Karpas-422 (cell line): ENCODE results near the gene BBX. TPM values are rescaled to one million over a fixed set of nuclear protein-coding genes. Genes with fewer than 3 reads are reported as not detected.

Experiments
- DNase-seq: peaks from one replicate; pipeline ENCODE4 v3.0.0-alpha.2; 2015
- H2AFZ ChIP-seq: fragments of 200-600 bp; sonication (generic); 2 replicates; pipeline ENCODE4 v1.6.1; 2014; ENCODE audit warnings: antibody characterized with exemption, low read length, mixed read lengths
- H3K27ac ChIP-seq: fragments of 200-600 bp; sonication (generic); 2 replicates; pipeline ENCODE4 v1.5.1; 2014; ENCODE audit warnings: mild to moderate bottlenecking, low read length, moderate library complexity
- H3K27me3 ChIP-seq: fragments of 200-600 bp; sonication (generic); 2 replicates; pipeline ENCODE4 v1.6.1; 2014; ENCODE audit warnings: low read length, mixed read lengths
- H3K36me3 ChIP-seq: fragments of 200-600 bp; sonication (generic); 2 replicates; pipeline ENCODE4 v1.6.1; 2014; ENCODE audit warnings: low read length, mixed read lengths; ENCODE audit not compliant: insufficient read depth
- H3K4me1 ChIP-seq: fragments of 200-600 bp; sonication (generic); 2 replicates; pipeline ENCODE4 v1.6.1; 2014; ENCODE audit warnings: mild to moderate bottlenecking, low read length, mixed read lengths
- H3K4me2 ChIP-seq: fragments of 200-600 bp; sonication (generic); 2 replicates; pipeline ENCODE4 v1.6.1; 2014; ENCODE audit warnings: low read length, low read depth, mild to moderate bottlenecking; ENCODE audit not compliant: poor library complexity, severe bottlenecking
- H3K4me3 ChIP-seq: fragments of 200-600 bp; sonication (generic); 2 replicates; pipeline ENCODE4 v1.5.1; 2014; ENCODE audit warnings: mild to moderate bottlenecking, antibody characterized with exemption, low read length, mixed read lengths
- H3K79me2 ChIP-seq: fragments of 200-600 bp; sonication (generic); 2 replicates; pipeline ENCODE4 v1.6.1; 2014; ENCODE audit warnings: mild to moderate bottlenecking, low read length, mixed read lengths
- H3K9ac ChIP-seq: fragments of 200-600 bp; sonication (generic); 2 replicates; pipeline ENCODE4 v1.6.0; 2014; ENCODE audit warnings: low read length
- H3K9me2 ChIP-seq: fragments of 200-600 bp; sonication (generic), shearing (Covaris generic); replicated peaks from 2 replicates; pipeline ENCODE4 v1.6.0; 2014; ENCODE audit warnings: mild to moderate bottlenecking, low read length, moderate library complexity; ENCODE audit not compliant: insufficient read depth
- H3K9me3 ChIP-seq: fragments of 300-700, 200-600 bp; sonication (generic); 2 replicates; pipeline ENCODE4 v1.6.1; 2014; ENCODE audit warnings: low read length, mixed read lengths
- H4K20me1 ChIP-seq: fragments of 200-600 bp; sonication (generic); 2 replicates; pipeline ENCODE4 v1.6.1; 2014; ENCODE audit warnings: mild to moderate bottlenecking, antibody characterized with exemption, low read length, low read depth; ENCODE audit not compliant: insufficient read depth
- total RNA-seq: library from RNA; depleted of rRNA; stranded (reverse); fragments of >200 nt; shearing (Covaris generic); gene quantifications from 2 replicates; pipeline ENCODE4 v1.2.3, GENCODE V29; 2014; ENCODE audit warnings: low replicate concordance

The BBX gene
- total RNA-seq, 1 experiment from 2014 or later = 109 TPM

GRCh38 chr3:107508331-107508730 is 14.4 kb upstream of the BBX start:
- Histone ChIP-seq H3K27me3 (no peaks in the 10 kb centered on the region), H3K4me3 (no peak overlapping the region), H3K9ac (no peak overlapping the region), H3K36me3 (no peaks in the 10 kb centered on the region), H2AFZ (no peak overlapping the region), H3K4me2 (no peak overlapping the region), H3K27ac (no peak overlapping the region), H3K4me1 (no peaks in the 10 kb centered on the region), H4K20me1 (no peaks in the 10 kb centered on the region), H3K9me2 (no peaks in the 10 kb centered on the region), H3K9me3 (no peaks in the 10 kb centered on the region), H3K79me2 (no peaks in the 10 kb centered on the region)
- DNase-seq = no peak

GRCh38 chr3:107512108-107512507 is 10.7 kb upstream of the BBX start:
- no peak overlapping the region for H2AFZ ChIP-seq
- H4K20me1 ChIP-seq = no peaks in the 10 kb centered on the region
- no peak overlapping the region for H3K9ac ChIP-seq
- H3K27me3 ChIP-seq = no peaks in the 10 kb centered on the region
- no peaks in the 10 kb centered on the region for H3K9me3 ChIP-seq
- no peaks in the 10 kb centered on the region for H3K79me2 ChIP-seq
- no peaks in the 10 kb centered on the region for H3K36me3 ChIP-seq
- no peaks in the 10 kb centered on the region for H3K9me2 ChIP-seq
- H3K4me2 ChIP-seq = no peak overlapping the region
- no peak overlapping the region for H3K27ac ChIP-seq
- H3K4me3 ChIP-seq = no peak overlapping the region
- DNase-seq = no peak
- H3K4me1 ChIP-seq = no peaks in the 10 kb centered on the region

DNA sequence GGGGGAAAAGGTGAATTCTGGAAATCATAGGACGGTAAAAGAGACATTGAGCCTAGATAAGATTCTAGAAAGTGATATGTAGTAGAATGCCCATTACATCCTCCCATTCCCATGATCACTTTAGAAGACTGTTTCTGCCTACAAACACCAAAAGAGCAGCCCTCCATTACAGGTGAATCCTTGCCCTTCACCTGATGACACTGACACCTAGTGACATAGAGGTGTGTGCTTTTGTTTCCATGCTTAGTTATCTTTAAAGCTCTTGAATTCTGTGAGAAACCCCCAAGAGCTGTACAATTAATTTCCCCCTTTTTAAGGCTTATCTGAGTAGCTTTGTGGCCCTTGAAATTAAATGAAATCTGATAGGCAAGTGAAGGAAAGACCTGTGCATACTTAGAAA is 8.3 kb upstream of the BBX start:
- Histone ChIP-seq H3K4me2 (no peak overlapping the region), H3K27ac (no peak overlapping the region)

GRCh38 chr3:107516475-107516874 is 6.3 kb upstream of the BBX start:
- no peaks in the 10 kb centered on the region for H3K9me2 ChIP-seq
- H3K79me2 ChIP-seq = no peaks in the 10 kb centered on the region
- H3K9me3 ChIP-seq = no peaks in the 10 kb centered on the region
- no peak overlapping the region for H3K27ac ChIP-seq
- no peaks in the 10 kb centered on the region for H3K36me3 ChIP-seq
- H4K20me1 ChIP-seq = no peaks in the 10 kb centered on the region
- no peak overlapping the region for H3K4me3 ChIP-seq
- H3K4me1 ChIP-seq = peaks cover 2% of the 10 kb centered on the region
- no peak for DNase-seq
- no peak overlapping the region for H3K4me2 ChIP-seq
- H3K27me3 ChIP-seq = no peaks in the 10 kb centered on the region
- no peak overlapping the region for H2AFZ ChIP-seq
- H3K9ac ChIP-seq = no peak overlapping the region

More for the DNA sequence above, 8.3 kb upstream of the BBX start:
- Histone ChIP-seq H3K9ac (no peak overlapping the region), H3K27me3 (no peaks in the 10 kb centered on the region), H3K9me3 (no peaks in the 10 kb centered on the region), H3K4me3 (no peak overlapping the region), H3K79me2 (no peaks in the 10 kb centered on the region), H3K9me2 (no peaks in the 10 kb centered on the region), H2AFZ (no peak overlapping the region), H3K36me3 (no peaks in the 10 kb centered on the region), H3K4me1 (no peaks in the 10 kb centered on the region), H4K20me1 (no peaks in the 10 kb centered on the region)
- no peak for DNase-seq

- Histone ChIP-seq H3K79me2 (peaks cover 31% of the 10 kb centered on the region), H3K9ac (no peak overlapping the region), H3K36me3 (no peaks in the 10 kb centered on the region), H3K27ac (no peak overlapping the region), H3K9me3 (no peaks in the 10 kb centered on the region), H2AFZ (no peak overlapping the region), H3K4me3 (no peak overlapping the region), H3K4me2 (no peak overlapping the region), H3K4me1 (peaks cover 14% of the 10 kb centered on the region), H4K20me1 (no peaks in the 10 kb centered on the region), H3K27me3 (no peaks in the 10 kb centered on the region), H3K9me2 (no peaks in the 10 kb centered on the region)
- DNase-seq = no peak
Measured at GRCh38 chr3:107520535-107520934, 2.2 kb upstream of the BBX start.

GRCh38 chr3:107521469-107522059 is 1.2 kb upstream of the BBX start:
- Histone ChIP-seq H4K20me1 (no peaks in the 10 kb centered on the region), H3K4me2 (peak overlapping the region; percentile 100), H3K36me3 (no peaks in the 10 kb centered on the region), H3K79me2 (peaks cover 41% of the 10 kb centered on the region), H3K27ac (0 out of 2 replicates have a peak overlapping the region, but pooled peaks have one; percentile 37), H3K4me3 (peak overlapping the region; percentile 95; the same call in 1 of the 2 replicates), H2AFZ (peak overlapping the region; percentile 87), H3K9me3 (no peaks in the 10 kb centered on the region), H3K9ac (peak overlapping the region; percentile 44), H3K27me3 (no peaks in the 10 kb centered on the region), H3K4me1 (peaks cover 21% of the 10 kb centered on the region), H3K9me2 (no peaks in the 10 kb centered on the region)
- peak; percentile 52 for DNase-seq

- H3K9me3 ChIP-seq = no peaks in the 10 kb centered on the region
- DNase-seq = no peak
- H2AFZ ChIP-seq = peak overlapping the region; percentile 100; the same call in 1 of the 2 replicates
- peaks cover 58% of the 10 kb centered on the region for H3K79me2 ChIP-seq
- H3K9me2 ChIP-seq = no peaks in the 10 kb centered on the region
- peak overlapping the region; percentile 91 for H3K9ac ChIP-seq
- H3K4me3 ChIP-seq = peak overlapping the region; percentile 95
- peak overlapping the region; percentile 100 for H3K4me2 ChIP-seq
- H3K4me1 ChIP-seq = peaks cover 38% of the 10 kb centered on the region
- H3K27me3 ChIP-seq = no peaks in the 10 kb centered on the region
- no peaks in the 10 kb centered on the region for H4K20me1 ChIP-seq
- H3K27ac ChIP-seq = peak overlapping the region; percentile 88
- H3K36me3 ChIP-seq = peaks cover 15% of the 10 kb centered on the region; the same call in 1 of the 2 replicates
Measured at GRCh38 chr3:107523289-107523538, 452 bp downstream of the BBX start.

- Histone ChIP-seq H3K4me2 (peak overlapping the region; percentile 100), H3K79me2 (peaks cover 63% of the 10 kb centered on the region), H2AFZ (peak overlapping the region; percentile 100; the same call in 1 of the 2 replicates), H3K9ac (peak overlapping the region; percentile 91), H3K36me3 (peaks cover 20% of the 10 kb centered on the region; the same call in 1 of the 2 replicates), H3K9me3 (no peaks in the 10 kb centered on the region), H4K20me1 (no peaks in the 10 kb centered on the region), H3K4me3 (peak overlapping the region; percentile 95), H3K4me1 (peaks cover 43% of the 10 kb centered on the region), H3K27ac (peak overlapping the region; percentile 88), H3K27me3 (no peaks in the 10 kb centered on the region), H3K9me2 (no peaks in the 10 kb centered on the region)
- DNase-seq = peak; percentile 80
Measured at GRCh38 chr3:107523539-107524325, 970 bp downstream of the BBX start.
